Activated CD8-positive, alpha-beta memory T cell treated with anti-CD3 and anti-CD28 coated beads, Interleukin-2, amount 50 U/mL, for 24 hours (primary cell): ENCODE data around the gene FGR.
"Not testable (repeated sequence)": the region's sequence is repeated elsewhere in the genome, so short reads cannot be mapped to it uniquely, and the experiment has no call there.

Experiments used
- DNase-seq: peaks from one replicate; pipeline ENCODE4 v3.0.0-alpha.2; 2020; ENCODE audit errors: extremely low read depth

FGR gene

DNA sequence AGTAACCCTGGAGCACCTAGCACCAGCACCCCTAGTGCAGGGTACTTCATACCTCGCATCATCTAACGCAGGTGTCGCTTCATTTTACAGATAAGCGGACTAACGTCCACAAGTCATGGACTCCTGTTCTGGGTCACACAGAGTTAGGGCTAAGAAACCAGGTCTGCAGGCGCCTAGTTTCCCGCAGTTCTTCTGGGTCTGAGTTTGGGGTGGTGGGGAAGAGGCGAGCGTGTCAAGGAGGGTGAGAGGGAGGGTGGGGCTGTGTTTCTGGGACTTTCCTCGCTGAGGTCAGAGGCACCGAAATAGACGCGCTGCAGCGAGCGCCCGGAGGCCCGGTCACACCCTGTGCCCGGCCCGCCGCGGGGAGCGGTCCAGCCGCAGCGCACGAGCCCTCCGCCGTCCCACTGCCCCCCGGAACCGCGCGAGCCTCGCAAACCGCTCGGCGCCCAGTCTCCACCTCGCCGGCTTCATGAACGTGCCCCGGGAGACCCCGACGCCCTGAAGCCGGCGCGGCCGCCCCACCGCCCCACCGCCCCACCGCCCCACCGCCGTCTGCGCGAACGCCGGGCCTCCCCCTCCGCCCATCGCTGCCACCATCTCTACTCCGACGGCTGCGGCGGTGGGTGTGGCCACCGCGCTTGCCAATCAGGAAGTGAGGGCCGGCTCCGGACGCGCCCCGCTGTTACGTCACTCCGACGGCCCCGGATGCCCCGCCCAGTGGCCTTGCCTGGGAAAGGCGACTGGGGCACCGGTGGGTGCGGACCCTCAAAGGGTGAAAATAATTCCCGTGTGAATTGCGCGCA lies 24.7 kb upstream of the FGR start:
- peak; percentile 72 for DNase-seq

DNA sequence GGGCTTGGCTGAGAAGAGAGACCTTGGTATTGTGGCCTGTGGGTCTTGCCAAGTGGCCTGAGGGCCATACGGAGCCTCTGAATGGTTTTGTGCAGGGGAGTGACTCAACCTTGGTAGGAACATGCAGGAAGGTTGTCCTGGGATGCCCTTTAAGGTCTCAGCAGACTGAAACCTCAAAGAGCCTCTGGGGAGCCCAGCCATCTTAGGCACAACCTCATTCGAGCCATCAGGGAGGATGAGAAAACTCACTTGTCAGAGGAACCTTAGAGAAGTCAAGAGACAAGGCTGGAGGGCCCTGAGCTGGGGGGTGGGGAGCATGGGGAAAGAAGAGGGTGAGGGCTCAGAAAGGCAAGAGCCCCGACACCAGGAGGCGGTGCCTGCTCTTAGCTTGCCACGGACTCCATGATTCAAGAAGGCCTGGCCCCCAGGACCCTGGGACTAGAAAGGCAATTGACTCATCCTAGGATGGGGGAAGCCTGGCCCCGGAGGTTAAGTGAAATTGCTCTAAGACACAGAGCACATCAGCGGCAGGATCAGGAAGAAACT lies 24.0 kb upstream of the FGR start:
- no peak for DNase-seq

DNA sequence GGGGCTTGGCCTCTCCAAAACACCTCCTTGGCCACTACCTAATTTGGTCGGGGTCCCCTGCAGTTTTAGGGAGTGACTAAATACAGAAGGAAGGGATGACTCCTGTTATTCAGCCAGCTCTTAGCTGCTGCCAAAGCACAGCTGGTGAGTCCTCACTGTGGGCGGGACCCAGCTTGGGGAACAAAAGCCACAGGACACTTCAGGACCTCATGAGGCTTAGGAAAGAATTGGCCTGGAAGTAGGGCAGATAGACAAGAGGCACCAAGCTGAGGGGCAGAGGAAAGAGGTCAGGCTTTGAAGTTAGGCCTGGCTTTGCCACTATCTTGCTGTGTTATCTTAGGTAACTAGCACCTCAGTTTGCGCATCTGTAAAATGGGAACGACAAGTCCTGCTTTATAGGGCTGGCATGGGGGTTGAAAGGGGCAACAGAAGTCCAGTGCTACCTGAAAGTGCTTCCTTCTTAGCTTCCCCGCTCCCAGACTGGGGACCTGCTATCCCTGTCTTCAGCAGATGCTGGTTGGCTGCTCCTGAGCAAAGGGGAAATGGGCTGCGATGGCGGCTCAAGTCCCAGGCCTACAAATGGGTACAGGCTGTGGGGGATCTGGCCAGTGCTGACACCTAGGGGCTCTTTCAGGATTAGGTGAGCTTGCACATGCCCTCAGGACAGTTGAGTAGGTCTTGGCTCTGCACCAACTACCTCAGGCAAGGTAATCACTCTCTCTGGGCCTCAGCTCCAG lies 21.3 kb upstream of the FGR start:
- no peak for DNase-seq

DNA sequence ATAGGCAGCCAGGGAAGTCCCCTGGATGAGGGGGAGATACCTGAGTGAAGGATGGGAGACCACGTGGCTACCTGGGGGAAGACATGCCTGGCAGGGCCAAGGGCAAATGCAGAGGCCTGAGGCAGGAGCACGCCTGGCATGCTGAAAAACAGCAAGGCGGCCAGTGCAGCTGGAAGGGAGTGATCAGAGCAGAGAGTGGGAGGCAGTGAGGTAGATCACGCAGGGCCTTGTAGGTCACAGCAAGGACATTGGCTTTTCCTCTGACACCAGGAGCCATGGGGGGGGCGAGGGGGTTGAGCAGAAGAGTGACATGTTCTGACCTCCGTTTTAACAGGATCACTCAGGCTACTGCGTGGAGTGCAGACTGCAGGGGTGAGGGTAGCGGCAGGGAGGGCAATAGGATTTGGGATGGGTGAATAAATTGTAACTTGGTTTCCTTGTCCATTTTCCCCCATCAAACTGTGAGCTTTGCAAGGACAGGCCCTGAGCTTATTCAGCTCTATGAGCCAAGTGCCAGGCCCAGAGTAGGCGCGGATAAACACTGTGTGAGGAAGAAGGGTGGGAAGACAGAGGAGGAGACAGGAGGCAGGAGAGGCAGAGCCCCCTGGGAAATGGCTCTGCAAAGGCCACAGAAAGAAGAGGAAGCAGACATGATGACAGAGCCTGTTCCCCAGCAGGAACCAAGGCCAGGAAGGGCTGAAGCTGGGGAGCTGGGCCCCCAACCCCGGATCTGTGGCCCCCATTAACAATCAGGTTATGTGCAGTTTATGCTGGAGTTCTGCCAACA lies 20.4 kb upstream of the FGR start:
- DNase-seq: no peak

DNA sequence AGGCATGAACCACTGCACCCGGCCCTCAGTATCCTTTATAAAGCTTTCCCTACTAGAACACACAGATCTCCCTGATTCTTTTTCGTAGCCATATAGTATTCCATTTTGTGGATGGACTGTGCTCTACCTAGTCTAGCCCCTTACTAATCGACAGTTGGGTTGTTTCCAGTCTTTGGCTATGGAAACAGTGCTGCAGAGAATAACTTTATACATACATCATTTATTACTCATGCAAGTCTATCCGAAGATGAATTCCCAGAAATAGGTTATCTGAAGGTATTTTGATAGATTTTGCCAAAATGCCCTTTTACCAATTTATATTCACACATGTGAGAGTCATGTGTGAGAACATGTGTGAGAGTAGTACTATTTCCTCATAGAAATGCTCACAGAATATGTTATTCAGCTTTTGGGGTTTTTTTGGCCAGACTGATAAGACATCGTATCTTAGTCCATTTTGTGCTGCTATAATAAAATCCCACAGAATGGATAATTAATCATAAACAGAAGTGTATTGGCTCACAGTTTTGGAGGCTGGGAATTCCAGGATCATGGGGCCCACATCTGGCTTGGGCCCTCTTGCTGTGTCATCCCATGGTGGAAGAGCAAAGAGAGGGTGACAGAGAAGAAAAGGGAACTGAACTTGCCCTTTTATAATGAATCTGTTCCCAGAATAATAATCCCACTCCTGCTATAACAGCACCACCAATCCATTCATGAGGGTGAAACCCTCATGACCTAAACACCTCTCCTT lies 17.3 kb upstream of the FGR start:
- no peak for DNase-seq

DNA sequence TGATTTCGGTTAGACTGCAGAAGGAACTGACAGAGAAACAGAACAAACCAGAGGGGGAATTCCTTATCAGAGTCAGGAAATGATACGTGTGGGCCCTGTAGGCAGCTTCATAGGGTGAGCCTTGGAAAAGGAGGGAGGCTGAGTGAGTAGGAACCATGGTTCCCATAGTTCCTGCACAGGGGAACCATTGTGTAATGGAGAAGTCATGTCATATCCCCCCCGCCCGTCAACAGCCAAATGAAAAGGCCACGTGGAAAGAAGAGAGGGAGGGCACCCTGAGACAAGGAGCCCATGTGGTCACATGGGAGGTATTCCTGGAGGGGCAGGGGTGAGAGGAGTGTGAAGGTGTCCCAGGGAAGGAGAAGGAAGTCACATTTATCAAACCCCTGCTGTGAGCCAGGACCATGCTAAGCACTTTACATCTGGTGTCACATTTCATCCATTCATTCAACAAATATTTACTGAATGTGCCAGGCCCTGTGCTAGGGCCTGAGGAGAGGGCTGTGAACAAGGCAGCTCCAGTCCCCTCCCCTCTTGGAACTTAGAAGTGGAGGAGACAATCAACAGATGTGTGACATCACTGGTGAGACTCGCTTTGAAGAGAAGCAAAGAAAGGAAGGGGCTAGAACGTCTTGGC lies 15.7 kb upstream of the FGR start:
- DNase-seq: no peak

DNA sequence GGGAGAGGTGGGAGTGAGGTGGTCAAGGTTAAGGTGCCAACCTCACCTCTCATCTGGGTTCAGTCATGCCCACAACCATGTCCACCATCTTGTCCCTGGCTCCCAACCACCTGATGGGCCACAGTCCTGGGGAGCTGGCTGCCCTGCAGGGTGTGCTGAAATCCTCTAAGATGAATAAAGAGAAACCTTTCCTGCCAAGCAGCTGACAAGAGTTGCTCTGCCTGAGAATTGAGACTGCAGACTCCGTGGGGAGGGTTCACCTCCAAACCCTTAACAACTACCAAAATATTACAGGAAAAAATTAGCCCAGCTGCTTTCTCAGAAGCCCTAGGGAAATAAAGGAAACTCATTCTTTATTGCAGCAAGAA lies 15.2 kb upstream of the FGR start:
- no peak for DNase-seq

DNA sequence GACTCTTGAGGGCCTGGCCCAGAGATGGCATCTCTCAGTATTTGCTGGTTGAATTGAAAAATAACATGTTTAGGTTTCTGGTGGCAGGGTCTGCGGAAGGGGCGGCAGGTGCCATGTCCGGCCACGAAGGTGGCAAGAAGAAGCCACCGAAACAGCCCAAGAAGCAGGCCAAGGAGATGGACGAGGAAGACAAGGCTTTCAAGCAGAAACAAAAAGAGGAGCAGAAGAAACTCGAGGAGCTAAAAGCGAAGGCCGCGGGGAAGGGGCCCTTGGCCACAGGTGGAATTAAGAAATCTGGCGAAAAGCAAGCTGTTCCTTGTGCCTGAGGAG lies 14.3 kb upstream of the FGR start:
- DNase-seq: no peak

DNA sequence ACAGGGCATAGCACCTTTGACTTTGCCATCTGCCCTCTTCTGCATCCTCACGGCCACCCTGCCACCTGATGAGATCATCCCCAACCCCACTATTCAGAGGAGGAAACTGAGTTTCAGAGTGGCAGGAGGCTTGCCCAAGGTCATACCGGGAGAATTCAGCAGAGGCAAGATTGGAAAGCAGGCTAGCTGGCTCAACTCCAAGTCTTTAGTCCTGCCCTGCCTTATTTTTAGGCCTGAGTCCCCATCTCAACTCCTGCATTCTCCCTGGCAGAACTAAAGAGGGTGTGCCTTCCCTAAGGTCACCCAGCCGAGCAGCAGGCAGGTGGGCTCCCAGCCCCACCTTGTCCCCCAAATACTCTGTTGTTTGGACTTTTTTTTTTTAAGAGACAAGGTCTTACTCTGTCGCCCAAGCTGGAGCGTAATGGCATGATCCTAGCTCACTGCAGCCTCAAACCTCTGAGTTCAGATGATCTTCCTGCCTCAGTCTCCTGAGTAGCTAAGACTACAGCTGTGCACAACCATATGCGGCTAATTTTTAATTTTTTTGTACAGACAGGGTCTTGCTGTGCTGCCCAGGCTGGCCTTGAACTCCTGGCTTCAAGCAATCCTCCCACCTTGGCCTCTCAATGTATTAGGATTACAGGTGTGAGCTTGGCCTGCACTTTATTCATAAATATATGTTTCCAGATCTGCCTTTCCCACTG lies 13.8 kb upstream of the FGR start:
- DNase-seq: no peak

DNA sequence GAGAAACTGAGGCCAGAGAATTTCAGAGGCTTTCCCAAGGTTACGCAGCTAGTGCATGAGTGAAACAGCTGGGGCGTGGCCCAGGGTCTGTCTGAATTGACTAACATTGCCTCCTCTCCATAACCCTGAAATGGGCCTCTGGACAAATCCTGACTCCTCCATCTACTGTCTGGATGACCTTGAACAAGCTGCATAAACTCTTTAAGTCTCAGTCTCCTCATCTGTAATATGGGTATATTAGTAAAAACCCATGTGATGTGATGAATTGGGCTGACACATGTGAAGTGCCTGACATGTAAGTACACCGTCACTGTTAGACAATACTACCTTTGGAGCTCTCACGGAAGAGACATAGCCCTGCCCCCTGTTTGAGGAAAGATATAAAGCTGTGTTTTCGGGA lies 12.3 kb upstream of the FGR start:
- DNase-seq: no peak

DNA sequence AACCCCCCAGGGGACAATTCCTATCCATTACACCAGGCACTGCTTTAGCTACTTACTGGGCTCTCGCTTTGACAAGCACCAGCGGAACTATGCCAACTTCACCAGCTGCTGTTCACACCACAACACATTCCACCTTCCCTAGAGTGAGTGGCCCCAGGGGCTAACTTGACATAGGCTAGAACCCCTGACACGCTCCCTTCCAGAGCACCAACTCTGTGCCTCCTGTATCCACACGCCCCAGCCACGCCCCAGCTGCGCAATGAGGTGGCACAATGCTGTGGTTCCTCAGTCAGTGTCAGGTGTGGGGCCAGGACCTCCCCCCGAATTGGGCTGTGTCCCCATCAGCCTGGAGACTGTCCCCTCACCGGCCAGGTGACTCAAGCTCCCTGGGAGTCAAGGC lies 11.7 kb upstream of the FGR start:
- no peak for DNase-seq

DNA sequence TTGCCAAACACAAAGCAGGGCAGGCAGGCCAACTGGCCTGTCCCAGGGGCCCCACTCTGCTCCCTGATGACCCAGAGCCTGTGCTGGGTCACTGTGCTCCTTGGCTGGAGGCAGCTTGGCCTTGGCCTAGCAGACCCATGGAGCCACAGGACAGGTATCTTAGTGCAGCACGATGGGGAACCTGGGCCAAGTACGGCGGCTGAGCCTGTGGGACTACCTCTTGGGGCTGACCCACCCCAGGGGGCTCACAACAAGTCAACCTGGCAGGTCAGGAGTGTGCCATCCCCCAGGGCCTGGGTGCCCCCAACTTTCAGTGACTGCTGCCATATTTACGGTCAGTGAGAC lies 10.1 kb upstream of the FGR start:
- DNase-seq: no peak

DNA sequence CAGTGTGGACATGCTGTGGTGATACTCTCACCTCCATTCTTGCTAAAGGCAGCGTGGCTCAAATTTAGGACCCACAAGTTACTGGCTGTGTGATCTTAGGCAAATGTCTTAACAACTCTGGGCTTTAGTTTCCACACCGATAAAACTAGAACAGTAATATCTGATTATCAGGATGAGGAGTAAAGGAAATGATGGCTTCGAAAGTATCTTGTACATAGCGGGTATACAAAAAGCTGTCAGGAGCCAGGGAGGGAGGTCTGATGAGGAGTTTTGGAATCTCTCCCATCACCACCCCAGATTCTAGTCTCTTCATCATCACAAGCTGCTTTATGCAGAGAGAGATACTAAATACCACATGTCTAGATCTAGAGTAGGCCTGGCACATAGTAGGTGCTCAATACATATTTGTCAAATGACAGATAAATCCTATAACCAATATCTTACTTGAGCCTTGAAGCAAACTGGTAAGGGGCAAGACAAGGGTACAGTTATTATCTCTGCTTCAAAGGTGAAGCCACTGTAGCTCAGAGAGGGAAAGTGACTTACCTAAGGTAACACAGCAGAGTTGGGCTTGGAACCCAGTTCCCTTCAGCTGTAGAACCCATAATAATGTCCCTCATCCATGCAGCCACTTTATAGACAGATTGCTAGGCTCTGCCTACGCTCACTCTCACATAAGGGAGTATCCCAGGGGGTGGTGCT lies 9.5 kb upstream of the FGR start:
- DNase-seq: no peak

DNA sequence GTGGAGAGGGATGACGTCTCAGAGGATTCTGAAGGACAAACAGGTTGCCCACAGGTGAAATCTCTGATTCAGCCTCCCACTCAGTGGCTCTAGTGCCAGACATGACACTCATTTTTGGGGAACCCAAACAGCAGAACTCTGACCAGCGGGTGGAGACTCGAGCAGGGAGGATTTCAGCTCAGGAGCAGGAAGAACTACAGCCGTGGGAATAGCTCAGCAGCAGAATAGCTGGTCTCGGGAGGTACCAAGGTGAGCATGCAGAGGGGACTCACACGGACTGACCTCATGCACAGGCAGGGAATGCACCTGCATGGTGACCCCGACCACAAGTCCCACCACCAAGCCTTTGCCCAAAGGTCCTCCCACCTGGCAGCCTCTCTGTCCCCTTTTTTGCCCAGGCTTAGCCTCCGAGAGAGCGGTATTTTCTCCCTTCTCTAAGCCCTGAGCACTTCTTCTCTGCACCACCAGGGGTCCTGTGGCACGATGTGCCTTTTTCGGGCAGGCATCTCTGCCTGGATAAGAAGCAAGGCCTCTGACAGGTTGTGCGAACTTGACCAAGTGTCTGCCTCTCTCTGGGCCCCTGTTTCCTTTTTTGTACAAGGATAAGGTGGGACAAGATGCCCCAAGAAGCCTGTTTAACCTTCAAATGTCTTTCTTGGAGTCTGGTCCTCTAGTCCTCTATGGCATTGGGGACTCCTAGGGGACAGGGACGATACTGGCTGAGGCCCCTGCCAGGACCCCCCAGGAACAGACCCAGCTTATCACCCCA lies 8.8 kb upstream of the FGR start:
- no peak for DNase-seq

DNA sequence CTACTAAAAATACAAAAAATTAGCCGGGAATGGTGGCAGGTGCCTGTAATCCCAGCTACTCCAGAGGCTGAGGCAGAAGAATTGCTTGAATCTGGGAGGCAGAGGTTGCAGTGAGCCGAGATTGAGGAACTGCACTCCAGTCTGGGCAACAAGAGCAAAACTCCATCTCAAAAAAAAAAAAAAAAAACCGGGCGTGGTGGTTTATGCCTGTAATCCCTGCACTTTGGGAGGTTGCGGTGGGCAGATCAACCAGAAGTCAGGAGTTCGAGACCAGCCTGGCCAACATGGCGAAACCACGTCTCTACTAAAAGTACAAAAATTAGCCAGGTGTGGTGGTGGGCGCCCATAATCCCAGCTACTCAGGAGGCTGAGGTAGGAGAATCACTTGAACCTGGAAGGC lies 5.5 kb upstream of the FGR start:
- not testable (repeated sequence) for DNase-seq

DNA sequence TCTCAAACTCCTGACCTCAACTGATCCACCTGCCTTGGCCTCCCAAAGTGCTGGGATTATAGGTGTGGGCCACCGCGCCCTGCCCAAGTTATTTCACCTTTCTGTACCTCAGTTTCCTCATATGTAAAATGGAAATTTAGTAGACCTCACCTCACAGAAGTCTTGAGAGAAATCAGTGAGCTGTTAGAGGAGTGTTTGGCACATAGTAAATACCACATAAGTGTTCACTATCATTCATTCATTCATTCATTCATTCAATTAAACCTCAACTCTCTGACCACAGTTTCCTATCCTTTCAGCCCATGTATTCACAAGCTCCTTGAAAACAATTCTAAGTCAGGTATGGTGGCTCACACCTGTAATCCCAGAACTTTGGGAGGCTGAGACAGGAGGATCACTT lies 3.8 kb upstream of the FGR start:
- no peak for DNase-seq

DNA sequence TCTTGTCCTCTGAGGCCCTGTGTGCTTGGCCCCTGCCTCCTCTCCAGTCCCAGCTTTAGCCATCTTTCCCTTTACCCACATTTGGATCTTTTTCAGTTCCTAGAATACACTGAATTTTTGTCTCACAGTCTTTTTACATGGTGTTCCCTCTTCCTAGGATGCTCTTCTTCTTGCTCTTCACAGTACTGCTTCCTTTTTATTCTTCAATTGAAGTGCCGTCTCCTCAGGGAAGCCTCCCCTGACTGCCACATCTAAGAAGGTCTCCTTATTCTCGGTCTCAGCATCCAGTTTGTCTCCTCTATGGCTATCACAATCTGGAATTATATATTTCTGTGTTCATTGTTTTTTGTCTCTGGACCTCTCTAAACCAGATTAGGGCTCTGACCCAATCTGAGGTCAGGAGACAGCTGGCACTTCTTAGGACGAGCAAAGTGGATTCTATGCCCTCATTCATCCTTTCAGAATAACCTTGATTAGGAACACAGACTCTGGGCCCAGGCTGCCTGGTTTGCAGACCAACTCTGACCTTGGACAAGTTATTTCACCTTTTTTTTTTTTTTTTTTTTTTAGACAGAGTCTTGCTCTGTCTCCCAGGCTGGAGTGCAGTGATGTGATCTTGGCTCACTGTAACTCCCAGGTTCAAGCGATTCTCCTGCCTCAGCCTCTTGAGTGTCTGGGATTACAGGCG lies 3.2 kb upstream of the FGR start:
- DNase-seq: no peak

DNA sequence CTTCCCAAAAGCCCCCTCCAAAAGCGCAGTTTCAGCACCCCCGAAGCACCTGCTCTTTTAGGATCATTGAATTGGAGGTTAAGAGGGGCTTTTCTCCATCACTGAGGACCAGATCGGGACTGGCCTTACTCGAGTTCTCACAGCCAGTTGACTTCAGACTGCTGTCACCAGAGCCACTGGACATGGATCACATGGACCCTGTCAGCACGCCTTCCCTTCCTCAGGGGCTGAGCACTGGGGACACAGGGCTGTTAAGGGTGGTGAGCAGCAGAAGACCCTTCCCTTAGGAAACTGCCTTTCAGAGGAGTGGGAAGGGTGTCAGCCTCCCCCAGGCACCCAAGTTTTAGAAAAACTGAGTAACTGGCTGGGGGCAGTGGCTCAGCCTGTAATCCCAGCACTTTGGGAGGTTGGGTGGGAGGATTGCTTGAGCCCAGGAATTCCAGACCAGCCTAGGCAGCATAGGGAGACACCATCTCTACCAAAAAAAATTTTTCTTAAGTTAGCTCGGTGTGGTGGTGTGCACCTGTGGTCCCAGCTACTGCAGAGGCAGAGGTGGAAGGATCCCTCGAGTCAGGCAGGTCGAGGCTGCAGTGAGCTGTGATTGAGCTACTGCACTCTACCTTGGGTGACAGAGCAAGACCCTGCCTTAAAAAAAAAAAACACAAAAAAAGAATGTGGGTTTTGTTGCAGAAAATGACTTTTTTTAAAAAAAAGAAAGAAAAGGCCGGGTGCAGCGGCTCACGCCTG lies 584 bp upstream of the FGR start:
- DNase-seq: no peak
